Right lobe of liver (tissue), 6 donors: ENCODE data around the gene OTOP3. TPM values are rescaled to one million over a fixed set of nuclear protein-coding genes. Genes with fewer than 3 reads are reported as not detected.

Source experiments
- ATAC-seq, 4 donors: fragments of 200-7000 bp; cut with Tn5 transposase; one replicate each; pipeline ENCODE4 v1.9.1; 2020; ENCODE audit warnings: mild to moderate bottlenecking in 4 of 4, moderate library complexity in 4 of 4
- DNase-seq, 3 donors: peaks; one replicate each; pipeline ENCODE4 v3.0.0-alpha.2; 2020
- H3K27ac ChIP-seq, 3 donors: fragments of 200-600 bp; one replicate each; pipeline ENCODE4 v1.8.0; 2022
- H3K27me3 ChIP-seq, 2 donors: fragments of 200-600 bp; one replicate each; pipeline ENCODE4 v1.8.0; 2022
- H3K36me3 ChIP-seq, 4 donors: fragments of 200-600 bp; sonication (generic) in 1 of 4; one replicate each; pipeline versions ENCODE4 v1.5.1 to v1.8.0; 2017 to 2022; ENCODE audit warnings: control low read depth in 1 of 4
- H3K4me1 ChIP-seq, 4 donors: fragments of 200-600 bp; sonication (generic) in 1 of 4; one replicate each; pipeline versions ENCODE4 v1.5.1 to v1.8.0; 2017 to 2022; ENCODE audit warnings: control low read depth in 1 of 4
- H3K4me3 ChIP-seq, 3 donors: fragments of 200-600 bp; one replicate each; pipeline ENCODE4 v1.8.0; 2022
- H3K9me3 ChIP-seq, 4 donors: fragments of 200-600 bp; sonication (generic) in 1 of 4; one replicate each; pipeline versions ENCODE4 v1.5.1 to v1.8.0; 2017 to 2022; ENCODE audit warnings: control low read depth in 1 of 4
- CTCF ChIP-seq, 4 donors: fragments of 200-600 bp in 3 of 4; fragments of 450-650 bp in 1 of 4; IDR thresholded peaks; one replicate each; pipeline versions ENCODE4 v1.5.1 to v1.8.0; 2016 to 2022; ENCODE audit warnings: antibody characterized with exemption in 4 of 4, mild to moderate bottlenecking in 2 of 4
- POLR2A ChIP-seq: fragments of 450-650 bp; IDR thresholded peaks from one replicate; pipeline ENCODE4 v1.6.1; 2017; ENCODE audit warnings: antibody characterized with exemption, mild to moderate bottlenecking
- WGBS: methylation state at CpG from one replicate; pipeline ENCODE4 v1.1.6; 2018; ENCODE audit warnings: low coverage, low lambda C conversion rate; ENCODE audit not compliant: insufficient coverage; ENCODE audit errors: missing lambda C conversion rate; 5-methylcytosine and 5-hydroxymethylcytosine counted together
- intact Hi-C, 2 donors: fragments of 100-400 bp; cut with DNase I; formaldehyde crosslinking; loops; one replicate each; pipeline versions ENCODE4 v1.11.2 to v1.14.1; 2022
- total RNA-seq, 6 experiments: library from RNA; depleted of rRNA in 2 of 6; stranded (reverse); fragments of >200 nt in 2 of 6; fragmentation: NEBNext Ultra II Directional in 3 of 6; extraction: Animal tissue kit (Norgen Biotek cat#: 25700) in 3 of 6; gene quantifications; one replicate each; pipeline versions ENCODE4 v1.1.0 to v1.2.4, GENCODE V29; 2016 to 2023
- donor health status: DM: no; HTN: yes; CAD: no.
- donor health status: DM: no; HTN: no; CAD: no.
- donor health status: DM: no; HTN: no; CAD: no.
- donor health status: DM: no; HTN: yes; CAD: no.
- donor health status: DM: no; HTN: yes; CAD: no.

Gene OTOP3
- total RNA-seq, 6 experiments from 2014 or later, result not detected

- 19% methylated on average over 10 of the region's 17 CpGs for WGBS
These were observed 37.3 kb downstream of the OTOP3 start for GRCh38 chr17:74972973-74973328.

GRCh38 chr17:74975943-74976342 is 40.2 kb downstream of the OTOP3 start:
- no peaks in the 10 kb centered on the region for H3K27me3 ChIP-seq
- 53% methylated on average over 4 of the region's 4 CpGs for WGBS
- H3K36me3 ChIP-seq, result no peaks in the 10 kb centered on the region
- H3K9me3 ChIP-seq, result no peaks in the 10 kb centered on the region
- no peak overlapping the region for H3K27ac ChIP-seq
- DNase-seq (no peak), ATAC-seq (no peak)
- peaks cover 0 to 13% (median 0%) of the 10 kb centered on the region in 4 donors for H3K4me1 ChIP-seq
- intact Hi-C loops, result no loop called here
- no peak overlapping the region for H3K4me3 ChIP-seq
- TF ChIP-seq POLR2A (no peak), CTCF (IDR thresholded peaks at IDR 0.05) (no peak)

More at GRCh38 chr17:74972973-74973328, 37.3 kb downstream of the OTOP3 start:
- TF ChIP-seq POLR2A (no peak), CTCF (IDR thresholded peaks at IDR 0.05) (no peak)
- H3K9me3 ChIP-seq, result no peaks in the 10 kb centered on the region
- peak overlapping the region in 2 of 3 donors; percentile 49 to 54 for H3K4me3 ChIP-seq
- peaks cover 0 to 13% (median 0%) of the 10 kb centered on the region in 4 donors for H3K4me1 ChIP-seq
- intact Hi-C loops, result no loop called here
- H3K27me3 ChIP-seq, result no peaks in the 10 kb centered on the region
- no peak for DNase-seq
- H3K36me3 ChIP-seq, result no peaks in the 10 kb centered on the region
- ATAC-seq, result no peak
- no peak overlapping the region for H3K27ac ChIP-seq

GRCh38 chr17:74977802-74978201 is 42.1 kb downstream of the OTOP3 start:
- no peak overlapping the region for H3K4me3 ChIP-seq
- no peak overlapping the region for H3K27ac ChIP-seq
- no peaks in the 10 kb centered on the region for H3K36me3 ChIP-seq
- WGBS, result 97% methylated on average over 3 of the region's 3 CpGs
- H3K4me1 ChIP-seq, result peaks cover 0 to 17% (median 0%) of the 10 kb centered on the region in 4 donors
- TF ChIP-seq POLR2A (no peak), CTCF (IDR thresholded peaks at IDR 0.05) (no peak)
- no peak for DNase-seq
- intact Hi-C loops, result no loop called here
- no peak for ATAC-seq
- no peaks in the 10 kb centered on the region for H3K9me3 ChIP-seq
- H3K27me3 ChIP-seq, result no peaks in the 10 kb centered on the region

GRCh38 chr17:74978240-74978639 is 42.5 kb downstream of the OTOP3 start:
- H3K27me3 ChIP-seq, result no peaks in the 10 kb centered on the region
- no peak for ATAC-seq
- H3K4me3 ChIP-seq, result no peak overlapping the region
- DNase-seq, result no peak
- H3K9me3 ChIP-seq, result no peaks in the 10 kb centered on the region
- no peak for TF ChIP-seq POLR2A
- TF ChIP-seq CTCF (IDR thresholded peaks at IDR 0.05), result no peak
- H3K36me3 ChIP-seq, result no peaks in the 10 kb centered on the region
- 0% methylated on average over 1 of the region's 3 CpGs for WGBS
- no peak overlapping the region for H3K27ac ChIP-seq
- H3K4me1 ChIP-seq, result peaks cover 0 to 15% (median 0%) of the 10 kb centered on the region in 4 donors
- intact Hi-C loops, result no loop called here
